HepG2 (cell line): ENCODE data around the gene TRAF5.

Experiments
- CEBPG ChIP-seq: IDR thresholded peaks from 2 replicates; pipeline ENCODE4 v1.6.1; 2016
- ELF1 ChIP-seq: sonication (generic); formaldehyde crosslinking; IDR thresholded peaks from 2 replicates; pipeline ENCODE4 v1.4.0; 2020; ENCODE audit warnings: missing genetic modification reagents
- EP300 ChIP-seq, 3 experiments: sonication (generic) in 1 of 3; formaldehyde crosslinking in 1 of 3; IDR thresholded peaks; 2 replicates each; pipeline versions ENCODE4 v1.5.1 to v1.6.1; 2011 to 2020; ENCODE audit warnings: low read depth in 2 of 3, low read length in 2 of 3, borderline replicate concordance in 1 of 3, improper control_type of control experiment in 1 of 3, mild to moderate bottlenecking in 1 of 3, missing genetic modification reagents in 1 of 3, moderate library complexity in 1 of 3
- HES4 ChIP-seq: sonication (generic); formaldehyde crosslinking; IDR thresholded peaks from 2 replicates; pipeline ENCODE4 v1.9.0; 2021; ENCODE audit warnings: mild to moderate bottlenecking, missing genetic modification reagents, borderline replicate concordance
- MXI1 ChIP-seq: IDR thresholded peaks from 3 replicates; pipeline ENCODE4 v1.6.1; 2012; ENCODE audit warnings: low read depth, low read length, inconsistent platforms, borderline replicate concordance
- POLR2A ChIP-seq, 2 experiments: IDR thresholded peaks; 2 replicates each; pipeline ENCODE4 v1.6.1; 2011; ENCODE audit warnings: low read depth in 2 of 2, low read length in 2 of 2, mild to moderate bottlenecking in 1 of 2, moderate library complexity in 1 of 2; ENCODE audit not compliant: insufficient read depth in 1 of 2
- TCF12 ChIP-seq, 2 experiments: fragments of 450-650 bp in 1 of 2; sonication (generic) in 1 of 2; formaldehyde crosslinking in 1 of 2; IDR thresholded peaks; 2 replicates each; pipeline versions ENCODE4 v1.6.1 to v1.8.0; 2017 to 2022; ENCODE audit warnings: antibody characterized with exemption in 1 of 2, mild to moderate bottlenecking in 1 of 2, missing genetic modification reagents in 1 of 2, moderate library complexity in 1 of 2
- TF ChIP-seq, protein P1 (sequence below): IDR thresholded peaks from 2 replicates; pipeline ENCODE4 v1.6.1; 2016
- TF ChIP-seq, protein P2 (sequence below): sonication (generic); formaldehyde crosslinking; IDR thresholded peaks from 2 replicates; pipeline ENCODE4 v1.4.0; 2020; ENCODE audit warnings: missing genetic modification reagents, mild to moderate bottlenecking, borderline replicate concordance
- TF ChIP-seq, protein P3 (sequence below): sonication (generic); formaldehyde crosslinking; IDR thresholded peaks from 2 replicates; pipeline ENCODE4 v1.4.0; 2020; ENCODE audit warnings: low read depth, missing genetic modification reagents

DNA sequence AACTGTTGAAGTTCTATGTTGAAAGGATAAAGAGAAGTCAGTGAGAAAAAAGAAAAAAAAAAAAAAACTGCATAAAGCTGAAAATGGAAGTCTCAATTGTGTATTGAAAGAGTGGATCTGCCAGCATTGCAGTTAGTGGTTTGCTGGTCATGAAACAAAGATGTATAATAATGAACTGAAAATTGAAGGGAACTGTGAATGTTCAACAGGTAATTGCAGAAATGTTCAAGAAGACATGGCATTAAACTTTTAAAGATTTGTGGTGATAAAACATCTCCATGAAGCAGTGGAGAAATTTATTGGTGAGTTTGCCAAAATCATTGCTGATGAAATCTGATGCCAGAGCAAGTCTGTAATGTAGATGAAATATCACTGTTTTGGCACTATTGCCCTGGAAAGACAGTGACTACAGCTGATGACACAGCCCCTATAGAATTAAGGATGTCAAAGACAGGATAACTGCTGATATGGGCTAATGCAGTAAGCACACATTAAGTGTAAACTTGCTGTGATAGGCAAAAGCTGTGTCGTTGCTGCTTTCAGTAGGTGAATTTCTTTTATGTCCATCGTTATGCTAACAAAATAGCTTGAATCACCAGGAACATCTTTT is 94.3 kb downstream of the TRAF5 start:
- TF ChIP-seq POLR2A (IDR thresholded peaks at IDR 0.05; ENCODE audit: insufficient read depth in 1 of 2, low read depth in 2 of 2, low read length in 2 of 2) (no peak), EP300 (IDR thresholded peaks at IDR 0.05; ENCODE audit: low read depth in 2 of 2, low read length in 2 of 2) (no peak), EP300 (CRISPR knock-in tag; IDR thresholded peaks at IDR 0.05; ENCODE audit: borderline replicate concordance) (no peak), CEBPG (CRISPR knock-in tag) (no peak), TCF12 (IDR thresholded peaks at IDR 0.05) (no peak), TCF12 (CRISPR knock-in tag; IDR thresholded peaks at IDR 0.05) (no peak), MXI1 (no peak), ELF1 (no peak), HES4 (CRISPR knock-in tag) (no peak)
- TF ChIP-seq, protein P1, sequence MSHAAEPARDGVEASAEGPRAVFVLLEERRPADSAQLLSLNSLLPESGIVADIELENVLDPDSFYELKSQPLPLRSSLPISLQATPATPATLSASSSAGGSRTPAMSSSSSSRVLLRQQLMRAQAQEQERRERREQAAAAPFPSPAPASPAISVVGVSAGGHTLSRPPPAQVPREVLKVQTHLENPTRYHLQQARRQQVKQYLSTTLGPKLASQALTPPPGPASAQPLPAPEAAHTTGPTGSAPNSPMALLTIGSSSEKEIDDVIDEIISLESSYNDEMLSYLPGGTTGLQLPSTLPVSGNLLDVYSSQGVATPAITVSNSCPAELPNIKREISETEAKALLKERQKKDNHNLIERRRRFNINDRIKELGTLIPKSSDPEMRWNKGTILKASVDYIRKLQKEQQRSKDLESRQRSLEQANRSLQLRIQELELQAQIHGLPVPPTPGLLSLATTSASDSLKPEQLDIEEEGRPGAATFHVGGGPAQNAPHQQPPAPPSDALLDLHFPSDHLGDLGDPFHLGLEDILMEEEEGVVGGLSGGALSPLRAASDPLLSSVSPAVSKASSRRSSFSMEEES (CRISPR knock-in tag), result no peak
- TF ChIP-seq, protein P2, sequence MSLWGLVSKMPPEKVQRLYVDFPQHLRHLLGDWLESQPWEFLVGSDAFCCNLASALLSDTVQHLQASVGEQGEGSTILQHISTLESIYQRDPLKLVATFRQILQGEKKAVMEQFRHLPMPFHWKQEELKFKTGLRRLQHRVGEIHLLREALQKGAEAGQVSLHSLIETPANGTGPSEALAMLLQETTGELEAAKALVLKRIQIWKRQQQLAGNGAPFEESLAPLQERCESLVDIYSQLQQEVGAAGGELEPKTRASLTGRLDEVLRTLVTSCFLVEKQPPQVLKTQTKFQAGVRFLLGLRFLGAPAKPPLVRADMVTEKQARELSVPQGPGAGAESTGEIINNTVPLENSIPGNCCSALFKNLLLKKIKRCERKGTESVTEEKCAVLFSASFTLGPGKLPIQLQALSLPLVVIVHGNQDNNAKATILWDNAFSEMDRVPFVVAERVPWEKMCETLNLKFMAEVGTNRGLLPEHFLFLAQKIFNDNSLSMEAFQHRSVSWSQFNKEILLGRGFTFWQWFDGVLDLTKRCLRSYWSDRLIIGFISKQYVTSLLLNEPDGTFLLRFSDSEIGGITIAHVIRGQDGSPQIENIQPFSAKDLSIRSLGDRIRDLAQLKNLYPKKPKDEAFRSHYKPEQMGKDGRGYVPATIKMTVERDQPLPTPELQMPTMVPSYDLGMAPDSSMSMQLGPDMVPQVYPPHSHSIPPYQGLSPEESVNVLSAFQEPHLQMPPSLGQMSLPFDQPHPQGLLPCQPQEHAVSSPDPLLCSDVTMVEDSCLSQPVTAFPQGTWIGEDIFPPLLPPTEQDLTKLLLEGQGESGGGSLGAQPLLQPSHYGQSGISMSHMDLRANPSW (CRISPR knock-in tag), result no peak
- TF ChIP-seq, protein P3, sequence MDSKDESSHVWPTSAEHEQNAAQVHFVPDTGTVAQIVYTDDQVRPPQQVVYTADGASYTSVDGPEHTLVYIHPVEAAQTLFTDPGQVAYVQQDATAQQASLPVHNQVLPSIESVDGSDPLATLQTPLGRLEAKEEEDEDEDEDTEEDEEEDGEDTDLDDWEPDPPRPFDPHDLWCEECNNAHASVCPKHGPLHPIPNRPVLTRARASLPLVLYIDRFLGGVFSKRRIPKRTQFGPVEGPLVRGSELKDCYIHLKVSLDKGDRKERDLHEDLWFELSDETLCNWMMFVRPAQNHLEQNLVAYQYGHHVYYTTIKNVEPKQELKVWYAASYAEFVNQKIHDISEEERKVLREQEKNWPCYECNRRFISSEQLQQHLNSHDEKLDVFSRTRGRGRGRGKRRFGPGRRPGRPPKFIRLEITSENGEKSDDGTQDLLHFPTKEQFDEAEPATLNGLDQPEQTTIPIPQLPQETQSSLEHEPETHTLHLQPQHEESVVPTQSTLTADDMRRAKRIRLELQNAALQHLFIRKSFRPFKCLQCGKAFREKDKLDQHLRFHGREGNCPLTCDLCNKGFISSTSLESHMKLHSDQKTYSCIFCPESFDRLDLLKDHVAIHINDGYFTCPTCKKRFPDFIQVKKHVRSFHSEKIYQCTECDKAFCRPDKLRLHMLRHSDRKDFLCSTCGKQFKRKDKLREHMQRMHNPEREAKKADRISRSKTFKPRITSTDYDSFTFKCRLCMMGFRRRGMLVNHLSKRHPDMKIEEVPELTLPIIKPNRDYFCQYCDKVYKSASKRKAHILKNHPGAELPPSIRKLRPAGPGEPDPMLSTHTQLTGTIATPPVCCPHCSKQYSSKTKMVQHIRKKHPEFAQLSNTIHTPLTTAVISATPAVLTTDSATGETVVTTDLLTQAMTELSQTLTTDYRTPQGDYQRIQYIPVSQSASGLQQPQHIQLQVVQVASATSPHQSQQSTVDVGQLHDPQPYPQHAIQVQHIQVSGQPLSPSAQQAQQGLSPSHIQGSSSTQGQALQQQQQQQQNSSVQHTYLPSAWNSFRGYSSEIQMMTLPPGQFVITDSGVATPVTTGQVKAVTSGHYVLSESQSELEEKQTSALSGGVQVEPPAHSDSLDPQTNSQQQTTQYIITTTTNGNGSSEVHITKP (CRISPR knock-in tag), result no peak
